WTC11 (cell line): Measurements from ENCODE around the gene SLC19A2. TPM values are rescaled to one million over a fixed set of nuclear protein-coding genes. Genes with fewer than 3 reads are reported as not detected.

Experiments
- ARID4B ChIP-seq: sonication (generic); formaldehyde crosslinking; IDR thresholded peaks from 2 replicates; pipeline ENCODE4 v1.8.0; 2023; ENCODE audit warnings: missing genetic modification reagents, mild to moderate bottlenecking, borderline replicate concordance
- CDX4 ChIP-seq: fragments of 250-450 bp; sonication (Bioruptor Pico); IDR thresholded peaks from 2 replicates; pipeline ENCODE4 v1.9.0; 2021; ENCODE audit warnings: moderate library complexity, mild to moderate bottlenecking, inconsistent platforms, borderline replicate concordance
- CREM ChIP-seq: sonication (generic); formaldehyde crosslinking; IDR thresholded peaks from 2 replicates; pipeline ENCODE4 v1.8.1; 2022; ENCODE audit warnings: mild to moderate bottlenecking, missing genetic modification reagents, moderate library complexity
- ERG ChIP-seq: fragments of 250-450 bp; sonication (Bioruptor Pico); IDR thresholded peaks from 2 replicates; pipeline ENCODE4 v1.8.0; 2021; ENCODE audit warnings: mild to moderate bottlenecking
- GTF2I ChIP-seq: fragments of 250-450 bp; sonication (Bioruptor Pico); conservative IDR thresholded peaks from 2 replicates; pipeline ENCODE4 v1.4.0; 2021; ENCODE audit warnings: mild to moderate bottlenecking
- MAX ChIP-seq: sonication (generic); formaldehyde crosslinking; IDR thresholded peaks from 2 replicates; pipeline ENCODE4 v1.8.0; 2022; ENCODE audit warnings: mild to moderate bottlenecking, missing genetic modification reagents
- PREB ChIP-seq: sonication (generic); formaldehyde crosslinking; IDR thresholded peaks from 2 replicates; pipeline ENCODE4 v1.8.1; 2022; ENCODE audit warnings: mild to moderate bottlenecking, missing genetic modification reagents, moderate library complexity, borderline replicate concordance
- RORB ChIP-seq: fragments of 250-450 bp; sonication (Bioruptor Pico); IDR thresholded peaks from 2 replicates; pipeline ENCODE4 v1.9.0; 2021; ENCODE audit warnings: mild to moderate bottlenecking
- SMAD3 ChIP-seq: sonication (generic); formaldehyde crosslinking; IDR thresholded peaks from 2 replicates; pipeline ENCODE4 v1.8.0; 2022; ENCODE audit warnings: missing genetic modification reagents, mild to moderate bottlenecking, borderline replicate concordance
- TEAD1 ChIP-seq: sonication (generic); formaldehyde crosslinking; IDR thresholded peaks from 2 replicates; pipeline ENCODE4 v1.8.0; 2022; ENCODE audit warnings: mild to moderate bottlenecking, missing genetic modification reagents
- TEAD4 ChIP-seq: sonication (generic); formaldehyde crosslinking; IDR thresholded peaks from 2 replicates; pipeline ENCODE4 v1.8.0; 2022; ENCODE audit warnings: mild to moderate bottlenecking, missing genetic modification reagents
- ZBTB43 ChIP-seq: sonication (generic); formaldehyde crosslinking; IDR thresholded peaks from 2 replicates; pipeline ENCODE4 v1.8.1; 2023; ENCODE audit warnings: mild to moderate bottlenecking, missing genetic modification reagents
- total RNA-seq: library from RNA; stranded (reverse); gene quantifications from 3 replicates; pipeline ENCODE4 v1.2.3, GENCODE V29; 2021
- TF ChIP-seq, protein P1 (sequence below): fragments of 200-600 bp; IDR thresholded peaks from 2 replicates; pipeline ENCODE4 v1.8.0; 2022; ENCODE audit warnings: antibody characterized with exemption
- TF ChIP-seq, protein P2 (sequence below): fragments of 250-450 bp; sonication (Bioruptor Pico); IDR thresholded peaks from 2 replicates; pipeline ENCODE4 v1.9.0; 2021; ENCODE audit warnings: mild to moderate bottlenecking, borderline replicate concordance
- TF ChIP-seq, protein P3 (sequence below): fragments of 250-450 bp; sonication (Bioruptor Pico); IDR thresholded peaks from 2 replicates; pipeline ENCODE4 v2.1.2; 2022; ENCODE audit warnings: mild to moderate bottlenecking, moderate library complexity
- TF ChIP-seq, protein P4 (sequence below): sonication (generic); formaldehyde crosslinking; IDR thresholded peaks from 2 replicates; pipeline ENCODE4 v1.8.0; 2023; ENCODE audit warnings: mild to moderate bottlenecking, missing genetic modification reagents

SLC19A2 gene
- total RNA-seq, 1 experiment from 2014 or later, result 15.8 TPM

- TF ChIP-seq ZBTB43 (no peak; the same call in 1 of the 2 replicates), SMAD3 (CRISPR knock-in tag) (0 out of 2 replicates have a peak, but pooled peaks have one; percentile 60), GTF2I (CRISPR knock-in tag) (no peak), CREM (peak; percentile 71), RORB (CRISPR knock-in tag) (no peak), TEAD4 (CRISPR knock-in tag) (no peak), TEAD1 (CRISPR knock-in tag) (peak; percentile 26; the same call in 1 of the 2 replicates), PREB (CRISPR knock-in tag) (0 out of 2 replicates have a peak, but pooled peaks have one; percentile 67), ARID4B (CRISPR knock-in tag) (peak; percentile 27; the same call in 1 of the 2 replicates), MAX (CRISPR knock-in tag) (peak; percentile 92), CDX4 (CRISPR knock-in tag) (no peak), ERG (CRISPR knock-in tag) (no peak)
- TF ChIP-seq, protein P1, sequence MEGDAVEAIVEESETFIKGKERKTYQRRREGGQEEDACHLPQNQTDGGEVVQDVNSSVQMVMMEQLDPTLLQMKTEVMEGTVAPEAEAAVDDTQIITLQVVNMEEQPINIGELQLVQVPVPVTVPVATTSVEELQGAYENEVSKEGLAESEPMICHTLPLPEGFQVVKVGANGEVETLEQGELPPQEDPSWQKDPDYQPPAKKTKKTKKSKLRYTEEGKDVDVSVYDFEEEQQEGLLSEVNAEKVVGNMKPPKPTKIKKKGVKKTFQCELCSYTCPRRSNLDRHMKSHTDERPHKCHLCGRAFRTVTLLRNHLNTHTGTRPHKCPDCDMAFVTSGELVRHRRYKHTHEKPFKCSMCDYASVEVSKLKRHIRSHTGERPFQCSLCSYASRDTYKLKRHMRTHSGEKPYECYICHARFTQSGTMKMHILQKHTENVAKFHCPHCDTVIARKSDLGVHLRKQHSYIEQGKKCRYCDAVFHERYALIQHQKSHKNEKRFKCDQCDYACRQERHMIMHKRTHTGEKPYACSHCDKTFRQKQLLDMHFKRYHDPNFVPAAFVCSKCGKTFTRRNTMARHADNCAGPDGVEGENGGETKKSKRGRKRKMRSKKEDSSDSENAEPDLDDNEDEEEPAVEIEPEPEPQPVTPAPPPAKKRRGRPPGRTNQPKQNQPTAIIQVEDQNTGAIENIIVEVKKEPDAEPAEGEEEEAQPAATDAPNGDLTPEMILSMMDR, result no peak
- TF ChIP-seq, protein P2, sequence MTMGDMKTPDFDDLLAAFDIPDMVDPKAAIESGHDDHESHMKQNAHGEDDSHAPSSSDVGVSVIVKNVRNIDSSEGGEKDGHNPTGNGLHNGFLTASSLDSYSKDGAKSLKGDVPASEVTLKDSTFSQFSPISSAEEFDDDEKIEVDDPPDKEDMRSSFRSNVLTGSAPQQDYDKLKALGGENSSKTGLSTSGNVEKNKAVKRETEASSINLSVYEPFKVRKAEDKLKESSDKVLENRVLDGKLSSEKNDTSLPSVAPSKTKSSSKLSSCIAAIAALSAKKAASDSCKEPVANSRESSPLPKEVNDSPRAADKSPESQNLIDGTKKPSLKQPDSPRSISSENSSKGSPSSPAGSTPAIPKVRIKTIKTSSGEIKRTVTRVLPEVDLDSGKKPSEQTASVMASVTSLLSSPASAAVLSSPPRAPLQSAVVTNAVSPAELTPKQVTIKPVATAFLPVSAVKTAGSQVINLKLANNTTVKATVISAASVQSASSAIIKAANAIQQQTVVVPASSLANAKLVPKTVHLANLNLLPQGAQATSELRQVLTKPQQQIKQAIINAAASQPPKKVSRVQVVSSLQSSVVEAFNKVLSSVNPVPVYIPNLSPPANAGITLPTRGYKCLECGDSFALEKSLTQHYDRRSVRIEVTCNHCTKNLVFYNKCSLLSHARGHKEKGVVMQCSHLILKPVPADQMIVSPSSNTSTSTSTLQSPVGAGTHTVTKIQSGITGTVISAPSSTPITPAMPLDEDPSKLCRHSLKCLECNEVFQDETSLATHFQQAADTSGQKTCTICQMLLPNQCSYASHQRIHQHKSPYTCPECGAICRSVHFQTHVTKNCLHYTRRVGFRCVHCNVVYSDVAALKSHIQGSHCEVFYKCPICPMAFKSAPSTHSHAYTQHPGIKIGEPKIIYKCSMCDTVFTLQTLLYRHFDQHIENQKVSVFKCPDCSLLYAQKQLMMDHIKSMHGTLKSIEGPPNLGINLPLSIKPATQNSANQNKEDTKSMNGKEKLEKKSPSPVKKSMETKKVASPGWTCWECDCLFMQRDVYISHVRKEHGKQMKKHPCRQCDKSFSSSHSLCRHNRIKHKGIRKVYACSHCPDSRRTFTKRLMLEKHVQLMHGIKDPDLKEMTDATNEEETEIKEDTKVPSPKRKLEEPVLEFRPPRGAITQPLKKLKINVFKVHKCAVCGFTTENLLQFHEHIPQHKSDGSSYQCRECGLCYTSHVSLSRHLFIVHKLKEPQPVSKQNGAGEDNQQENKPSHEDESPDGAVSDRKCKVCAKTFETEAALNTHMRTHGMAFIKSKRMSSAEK (CRISPR knock-in tag), result no peak
- TF ChIP-seq, protein P3, sequence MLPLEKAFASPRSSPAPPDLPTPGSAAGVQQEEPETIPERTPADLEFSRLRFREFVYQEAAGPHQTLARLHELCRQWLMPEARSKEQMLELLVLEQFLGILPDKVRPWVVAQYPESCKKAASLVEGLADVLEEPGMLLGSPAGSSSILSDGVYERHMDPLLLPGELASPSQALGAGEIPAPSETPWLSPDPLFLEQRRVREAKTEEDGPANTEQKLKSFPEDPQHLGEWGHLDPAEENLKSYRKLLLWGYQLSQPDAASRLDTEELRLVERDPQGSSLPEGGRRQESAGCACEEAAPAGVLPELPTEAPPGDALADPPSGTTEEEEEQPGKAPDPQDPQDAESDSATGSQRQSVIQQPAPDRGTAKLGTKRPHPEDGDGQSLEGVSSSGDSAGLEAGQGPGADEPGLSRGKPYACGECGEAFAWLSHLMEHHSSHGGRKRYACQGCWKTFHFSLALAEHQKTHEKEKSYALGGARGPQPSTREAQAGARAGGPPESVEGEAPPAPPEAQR, result no peak
- TF ChIP-seq, protein P4, sequence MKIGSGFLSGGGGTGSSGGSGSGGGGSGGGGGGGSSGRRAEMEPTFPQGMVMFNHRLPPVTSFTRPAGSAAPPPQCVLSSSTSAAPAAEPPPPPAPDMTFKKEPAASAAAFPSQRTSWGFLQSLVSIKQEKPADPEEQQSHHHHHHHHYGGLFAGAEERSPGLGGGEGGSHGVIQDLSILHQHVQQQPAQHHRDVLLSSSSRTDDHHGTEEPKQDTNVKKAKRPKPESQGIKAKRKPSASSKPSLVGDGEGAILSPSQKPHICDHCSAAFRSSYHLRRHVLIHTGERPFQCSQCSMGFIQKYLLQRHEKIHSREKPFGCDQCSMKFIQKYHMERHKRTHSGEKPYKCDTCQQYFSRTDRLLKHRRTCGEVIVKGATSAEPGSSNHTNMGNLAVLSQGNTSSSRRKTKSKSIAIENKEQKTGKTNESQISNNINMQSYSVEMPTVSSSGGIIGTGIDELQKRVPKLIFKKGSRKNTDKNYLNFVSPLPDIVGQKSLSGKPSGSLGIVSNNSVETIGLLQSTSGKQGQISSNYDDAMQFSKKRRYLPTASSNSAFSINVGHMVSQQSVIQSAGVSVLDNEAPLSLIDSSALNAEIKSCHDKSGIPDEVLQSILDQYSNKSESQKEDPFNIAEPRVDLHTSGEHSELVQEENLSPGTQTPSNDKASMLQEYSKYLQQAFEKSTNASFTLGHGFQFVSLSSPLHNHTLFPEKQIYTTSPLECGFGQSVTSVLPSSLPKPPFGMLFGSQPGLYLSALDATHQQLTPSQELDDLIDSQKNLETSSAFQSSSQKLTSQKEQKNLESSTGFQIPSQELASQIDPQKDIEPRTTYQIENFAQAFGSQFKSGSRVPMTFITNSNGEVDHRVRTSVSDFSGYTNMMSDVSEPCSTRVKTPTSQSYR, result no peak
Measured at GRCh38 chr1:169485431-169486280, at the start of gene SLC19A2 (continued).
